ENCODE results near the gene WDR70.
"Not testable (repeated sequence)": the region's sequence is repeated elsewhere in the genome, so short reads cannot be mapped to it uniquely, and the experiment has no call there.

DNA sequence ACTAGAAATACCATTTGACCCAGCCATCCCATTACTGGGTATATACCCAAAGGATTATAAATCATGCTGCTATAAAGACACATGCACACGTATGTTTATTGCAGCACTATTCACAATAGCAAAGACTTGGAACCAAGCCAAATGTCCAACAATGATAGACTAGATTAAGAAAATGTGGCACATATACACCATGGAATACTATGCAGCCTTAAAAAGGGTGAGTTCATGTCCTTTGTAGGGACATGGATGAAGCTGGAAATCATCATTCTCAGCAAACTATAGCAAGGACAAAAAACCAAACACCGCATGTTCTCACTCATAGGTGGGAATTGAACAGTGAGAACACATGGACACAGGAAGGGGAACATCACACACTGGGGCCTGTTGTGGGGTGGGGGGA, 243.2 kb downstream of the WDR70 start:
- TF ChIP-seq, protein P1, sequence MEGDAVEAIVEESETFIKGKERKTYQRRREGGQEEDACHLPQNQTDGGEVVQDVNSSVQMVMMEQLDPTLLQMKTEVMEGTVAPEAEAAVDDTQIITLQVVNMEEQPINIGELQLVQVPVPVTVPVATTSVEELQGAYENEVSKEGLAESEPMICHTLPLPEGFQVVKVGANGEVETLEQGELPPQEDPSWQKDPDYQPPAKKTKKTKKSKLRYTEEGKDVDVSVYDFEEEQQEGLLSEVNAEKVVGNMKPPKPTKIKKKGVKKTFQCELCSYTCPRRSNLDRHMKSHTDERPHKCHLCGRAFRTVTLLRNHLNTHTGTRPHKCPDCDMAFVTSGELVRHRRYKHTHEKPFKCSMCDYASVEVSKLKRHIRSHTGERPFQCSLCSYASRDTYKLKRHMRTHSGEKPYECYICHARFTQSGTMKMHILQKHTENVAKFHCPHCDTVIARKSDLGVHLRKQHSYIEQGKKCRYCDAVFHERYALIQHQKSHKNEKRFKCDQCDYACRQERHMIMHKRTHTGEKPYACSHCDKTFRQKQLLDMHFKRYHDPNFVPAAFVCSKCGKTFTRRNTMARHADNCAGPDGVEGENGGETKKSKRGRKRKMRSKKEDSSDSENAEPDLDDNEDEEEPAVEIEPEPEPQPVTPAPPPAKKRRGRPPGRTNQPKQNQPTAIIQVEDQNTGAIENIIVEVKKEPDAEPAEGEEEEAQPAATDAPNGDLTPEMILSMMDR (IDR thresholded peaks at IDR 0.05; ENCODE audit: extremely low read depth in 1 of 2, insufficient read depth in 1 of 2, low read depth in 1 of 2, low read length in 2 of 2) = not testable (repeated sequence)
- not testable (repeated sequence) for TF ChIP-seq POLR2A (IDR thresholded peaks at IDR 0.05; ENCODE audit: low read depth, low read length); POLR2AphosphoS5 (IDR thresholded peaks at IDR 0.05; ENCODE audit: insufficient read depth, low read depth, low read length); EZH2 (IDR thresholded peaks at IDR 0.05; ENCODE audit: borderline replicate concordance, low read depth, low read length, severe bottlenecking); MYC (IDR thresholded peaks at IDR 0.05; ENCODE audit: low read depth, low read length); FOS (IDR thresholded peaks at IDR 0.05; ENCODE audit: borderline replicate concordance, insufficient read depth, low read length)
